ENCODE measurements around the gene PDLIM4.

Gene PDLIM4

GRCh38 chr5:132266031-132266835, 8.7 kb downstream of the PDLIM4 start:
- in situ Hi-C loops (cut with MboI; ENCODE audit: low sequenced_read_pairs): no loop called here

GRCh38 chr5:132266836-132267160, 9.3 kb downstream of the PDLIM4 start:
- in situ Hi-C loops (cut with MboI; ENCODE audit: low sequenced_read_pairs): no loop called here

- in situ Hi-C loops (cut with MboI; ENCODE audit: low sequenced_read_pairs): no loop called here
Measured at GRCh38 chr5:132267166-132267739, 9.8 kb downstream of the PDLIM4 start.

GRCh38 chr5:132267931-132268768, 10.7 kb downstream of the PDLIM4 start:
- in situ Hi-C loops (cut with MboI; ENCODE audit: low sequenced_read_pairs): no loop called here

- in situ Hi-C loops (cut with MboI; ENCODE audit: low sequenced_read_pairs): no loop called here
Measured at GRCh38 chr5:132268769-132269551, 11.5 kb downstream of the PDLIM4 start.

- in situ Hi-C loops (cut with MboI; ENCODE audit: low sequenced_read_pairs): no loop called here
Measured at GRCh38 chr5:132269635-132270334, 12.3 kb downstream of the PDLIM4 start.

- in situ Hi-C loops (cut with MboI; ENCODE audit: low sequenced_read_pairs): no loop called here
Measured at GRCh38 chr5:132270335-132270665, 12.8 kb downstream of the PDLIM4 start.

GRCh38 chr5:132270706-132271105, 13.2 kb downstream of the PDLIM4 start:
- in situ Hi-C loops (cut with MboI; ENCODE audit: low sequenced_read_pairs): no loop called here

GRCh38 chr5:132271251-132272246, 14.1 kb downstream of the PDLIM4 start:
- in situ Hi-C loops (cut with MboI; ENCODE audit: low sequenced_read_pairs): no loop called here

GRCh38 chr5:132272311-132273210, 15.1 kb downstream of the PDLIM4 start:
- in situ Hi-C loops (cut with MboI; ENCODE audit: low sequenced_read_pairs): no loop called here

GRCh38 chr5:132273631-132274030, 16.1 kb downstream of the PDLIM4 start:
- in situ Hi-C loops (cut with MboI; ENCODE audit: low sequenced_read_pairs): no loop called here

- in situ Hi-C loops (cut with MboI; ENCODE audit: low sequenced_read_pairs): no loop called here
Measured at GRCh38 chr5:132274050-132274792, 16.7 kb downstream of the PDLIM4 start.

- in situ Hi-C loops (cut with MboI; ENCODE audit: low sequenced_read_pairs): no loop called here
Measured at GRCh38 chr5:132275367-132276220, 18.1 kb downstream of the PDLIM4 start.

- in situ Hi-C loops (cut with MboI; ENCODE audit: low sequenced_read_pairs): no loop called here
Measured at GRCh38 chr5:132277256-132277655, 19.8 kb downstream of the PDLIM4 start.

GRCh38 chr5:132277971-132278853, 20.7 kb downstream of the PDLIM4 start:
- in situ Hi-C loops (cut with MboI; ENCODE audit: low sequenced_read_pairs): no loop called here

- in situ Hi-C loops (cut with MboI; ENCODE audit: low sequenced_read_pairs): no loop called here
Measured at GRCh38 chr5:132279801-132280200, 22.3 kb downstream of the PDLIM4 start.

Data from hTERT RPE-1 (cell line).